Central memory CD8-positive, alpha-beta T cell (primary cell): ENCODE results near the gene TSPAN18.

Source experiments
- ATAC-seq: fragments of 150-1000 bp; cut with Tn5 transposase; replicated peaks from 2 replicates; pipeline ENCODE4 v1.10.0; 2022; ENCODE audit warnings: mild to moderate bottlenecking, moderate FRiP score, moderate number of reproducible peaks; ENCODE audit not compliant: poor library complexity, severe bottlenecking; ENCODE audit errors: extremely low read depth
- DNase-seq, 2 donors: peaks; one replicate each; pipeline ENCODE4 v3.0.0; 2021; ENCODE audit warnings: low spot score in 2 of 2
- H3K27ac Mint-ChIP-seq: one replicate; pipeline ENCODE4 v1.8.0; 2022; ENCODE audit warnings: low read depth, mild to moderate bottlenecking, moderate library complexity, mixed read lengths
- H3K27me3 Mint-ChIP-seq: one replicate; pipeline ENCODE4 v1.8.0; 2022; ENCODE audit warnings: mixed read lengths
- H3K36me3 Mint-ChIP-seq: one replicate; pipeline ENCODE4 v1.8.0; 2022; ENCODE audit warnings: mild to moderate bottlenecking, moderate library complexity, mixed read lengths; ENCODE audit not compliant: insufficient read depth
- H3K4me1 Mint-ChIP-seq: one replicate; pipeline ENCODE4 v1.8.0; 2022; ENCODE audit warnings: mixed read lengths
- H3K4me3 Mint-ChIP-seq: one replicate; pipeline ENCODE4 v1.8.0; 2022; ENCODE audit warnings: mild to moderate bottlenecking, moderate library complexity, mixed read lengths
- H3K9me3 Mint-ChIP-seq: one replicate; pipeline ENCODE4 v1.8.0; 2022; ENCODE audit warnings: mixed read lengths

Gene TSPAN18

DNA sequence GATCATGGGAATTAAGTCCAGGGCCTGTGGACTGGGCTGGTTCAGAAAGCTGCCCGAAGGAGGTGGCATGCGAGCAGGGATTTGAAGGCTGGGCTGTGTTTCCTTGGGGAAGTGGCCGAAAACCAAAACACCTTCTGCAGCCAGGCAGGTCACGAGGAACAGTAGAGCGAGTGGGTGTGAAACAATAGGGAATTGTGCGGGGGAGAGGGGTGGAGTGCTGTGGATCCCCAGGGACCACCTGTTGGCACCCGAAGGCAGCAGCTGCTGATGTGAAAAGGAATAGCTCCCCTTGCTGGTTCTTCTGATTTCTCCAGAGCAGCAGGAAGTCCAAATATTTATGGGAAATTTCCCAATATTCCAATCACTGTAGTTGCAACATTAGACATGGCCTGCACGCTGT lies 199.3 kb downstream of the TSPAN18 start:
- DNase-seq = no peak
- peaks cover 4% of the 10 kb centered on the region for H3K36me3 Mint-ChIP-seq
- H3K4me1 Mint-ChIP-seq = peaks cover 5% of the 10 kb centered on the region
- no peaks in the 10 kb centered on the region for H3K9me3 Mint-ChIP-seq
- no peak overlapping the region for H3K4me3 Mint-ChIP-seq
- H3K27me3 Mint-ChIP-seq = no peaks in the 10 kb centered on the region
- H3K27ac Mint-ChIP-seq = no peak overlapping the region
- ATAC-seq = no peak

DNA sequence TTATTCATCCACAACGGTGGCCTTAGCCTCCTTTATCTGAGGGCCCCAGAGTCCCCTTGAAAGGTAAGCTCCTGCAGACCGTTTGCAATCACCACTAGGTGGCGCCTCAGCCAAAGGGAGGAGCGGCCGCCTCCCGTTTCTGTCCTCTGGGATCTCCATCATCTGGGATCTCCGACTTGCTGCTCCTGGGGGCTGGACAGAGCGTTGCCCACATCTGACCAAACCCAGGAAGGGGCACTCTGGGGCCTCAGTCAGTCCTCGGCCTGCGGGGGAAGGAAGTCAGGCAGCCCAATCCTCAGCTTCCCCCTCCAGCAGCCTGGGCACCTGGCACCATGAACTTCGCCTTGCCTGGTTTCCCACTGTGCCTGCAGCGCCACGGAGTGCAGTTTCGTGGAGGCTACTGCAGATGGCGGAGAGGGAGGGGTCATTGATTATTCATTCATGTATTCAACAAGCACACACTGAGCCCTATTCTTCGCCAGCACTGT lies 200.5 kb downstream of the TSPAN18 start:
- peak; percentile 25 to 40 for DNase-seq
- Mint-ChIP-seq H3K36me3 (peaks cover 4% of the 10 kb centered on the region), H3K27me3 (no peaks in the 10 kb centered on the region), H3K27ac (no peak overlapping the region), H3K4me3 (no peak overlapping the region), H3K9me3 (no peaks in the 10 kb centered on the region), H3K4me1 (peaks cover 5% of the 10 kb centered on the region)
- peak; percentile 52 for ATAC-seq

DNA sequence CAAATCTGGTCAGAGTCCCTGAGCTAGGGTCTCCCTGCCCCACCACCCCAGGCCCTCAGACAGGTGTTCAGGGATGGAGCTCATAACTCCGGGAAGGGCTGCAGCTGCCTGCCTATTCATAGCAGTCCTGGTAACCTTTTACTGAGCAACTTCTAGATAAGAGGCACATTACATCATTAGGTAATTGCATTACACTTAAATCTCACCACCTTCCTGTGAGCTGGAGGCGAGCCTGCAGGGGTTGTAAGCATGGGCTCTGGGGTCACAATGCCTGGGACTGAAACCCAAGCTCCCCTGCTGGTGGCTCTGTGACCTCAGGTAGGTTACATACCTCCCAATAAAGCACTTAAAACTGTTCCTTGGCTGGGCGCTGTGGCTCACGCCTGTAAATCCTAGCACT lies 201.4 kb downstream of the TSPAN18 start:
- DNase-seq = no peak
- H3K27ac Mint-ChIP-seq = no peak overlapping the region
- H3K36me3 Mint-ChIP-seq = peaks cover 4% of the 10 kb centered on the region
- H3K4me3 Mint-ChIP-seq = no peak overlapping the region
- no peak for ATAC-seq
- no peaks in the 10 kb centered on the region for H3K27me3 Mint-ChIP-seq
- H3K9me3 Mint-ChIP-seq = no peaks in the 10 kb centered on the region
- H3K4me1 Mint-ChIP-seq = peaks cover 5% of the 10 kb centered on the region

DNA sequence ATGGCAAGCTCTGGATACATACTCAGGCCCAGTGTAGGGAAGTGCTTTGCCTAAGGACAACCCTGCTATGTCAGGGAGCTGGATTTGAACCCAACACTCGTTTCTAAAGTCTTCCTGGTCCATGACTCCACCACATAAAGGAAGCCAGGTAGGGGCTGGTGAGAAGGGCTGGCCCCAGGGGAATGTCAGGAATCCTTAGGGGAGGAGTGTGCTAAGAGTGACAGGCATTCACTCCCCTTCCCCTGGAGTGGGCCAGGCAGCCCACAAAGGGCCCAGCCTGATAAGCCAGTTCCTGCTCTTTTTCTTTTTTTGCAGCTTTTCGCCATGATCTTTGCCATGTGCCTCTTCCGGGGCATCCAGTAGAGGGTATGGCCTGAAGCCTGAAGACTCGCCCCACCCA lies 202.1 kb downstream of the TSPAN18 start:
- DNase-seq (no peak), ATAC-seq (no peak)
- no peak overlapping the region for H3K27ac Mint-ChIP-seq
- H3K9me3 Mint-ChIP-seq = no peaks in the 10 kb centered on the region
- H3K36me3 Mint-ChIP-seq = peaks cover 4% of the 10 kb centered on the region
- H3K4me1 Mint-ChIP-seq = peaks cover 5% of the 10 kb centered on the region
- no peak overlapping the region for H3K4me3 Mint-ChIP-seq
- no peaks in the 10 kb centered on the region for H3K27me3 Mint-ChIP-seq

DNA sequence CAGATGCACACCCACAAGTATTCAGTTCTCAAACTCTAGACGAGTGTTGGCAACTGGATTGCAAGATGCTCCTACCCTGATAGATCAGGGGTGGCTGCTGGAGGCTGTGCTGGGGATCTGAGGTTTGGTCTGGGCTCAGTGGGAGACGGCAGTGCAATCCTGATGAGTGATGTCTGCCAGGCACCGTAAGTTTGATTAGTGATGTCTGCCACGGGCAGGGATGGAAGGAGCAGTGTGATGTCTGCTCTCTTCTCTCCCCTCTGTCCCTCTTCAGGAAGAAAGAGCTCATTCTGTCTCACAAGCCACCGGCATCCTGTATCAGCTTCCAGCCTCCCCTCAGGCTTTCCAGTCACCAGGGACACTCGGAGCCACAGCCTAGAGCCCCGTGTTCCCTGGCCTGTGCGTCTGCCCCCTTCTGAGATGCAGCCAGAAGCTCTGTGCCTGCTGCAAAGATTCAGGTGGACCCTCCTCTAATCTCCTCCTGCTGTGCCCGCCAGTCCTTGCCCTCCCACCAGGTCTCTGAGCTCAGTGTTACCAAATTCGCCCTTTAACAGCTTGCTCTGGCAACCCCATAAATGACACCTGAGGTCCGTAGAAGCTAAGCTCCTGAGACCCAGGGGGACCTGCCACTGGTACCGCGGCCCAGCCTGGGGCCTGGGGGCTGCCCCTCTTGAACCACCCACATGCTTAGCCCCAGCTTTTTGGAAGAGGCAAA lies 204.0 kb downstream of the TSPAN18 start:
- no peaks in the 10 kb centered on the region for H3K27me3 Mint-ChIP-seq
- no peak overlapping the region for H3K4me3 Mint-ChIP-seq
- peak overlapping the region; percentile 23 for H3K27ac Mint-ChIP-seq
- peaks cover 5% of the 10 kb centered on the region for H3K4me1 Mint-ChIP-seq
- H3K9me3 Mint-ChIP-seq = no peaks in the 10 kb centered on the region
- no peak for DNase-seq
- no peak for ATAC-seq
- peaks cover 8% of the 10 kb centered on the region for H3K36me3 Mint-ChIP-seq

DNA sequence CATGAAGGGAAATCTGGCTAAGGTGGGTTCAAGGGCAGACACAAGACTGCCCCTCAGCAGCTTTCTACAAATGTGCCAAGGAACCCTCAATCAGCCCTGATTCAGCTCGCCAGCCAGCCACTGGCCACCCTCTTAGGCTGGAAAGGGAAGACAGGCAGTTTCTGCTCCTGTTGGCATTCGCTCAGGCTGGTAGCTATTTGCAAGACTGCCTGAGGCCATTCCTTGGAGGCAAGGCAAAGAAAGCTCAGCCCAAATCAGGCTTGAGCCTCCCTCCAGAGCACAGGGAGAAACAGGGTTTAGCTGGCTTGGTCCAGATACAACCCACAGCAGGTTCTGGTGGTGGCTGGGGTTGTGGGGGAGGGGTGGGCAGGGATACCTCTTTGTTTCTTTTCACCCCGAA lies 204.7 kb downstream of the TSPAN18 start:
- no peaks in the 10 kb centered on the region for H3K9me3 Mint-ChIP-seq
- H3K4me3 Mint-ChIP-seq = no peak overlapping the region
- DNase-seq (no peak), ATAC-seq (no peak)
- peak overlapping the region; percentile 23 for H3K27ac Mint-ChIP-seq
- peaks cover 9% of the 10 kb centered on the region for H3K4me1 Mint-ChIP-seq
- H3K36me3 Mint-ChIP-seq = peaks cover 10% of the 10 kb centered on the region
- H3K27me3 Mint-ChIP-seq = no peaks in the 10 kb centered on the region

DNA sequence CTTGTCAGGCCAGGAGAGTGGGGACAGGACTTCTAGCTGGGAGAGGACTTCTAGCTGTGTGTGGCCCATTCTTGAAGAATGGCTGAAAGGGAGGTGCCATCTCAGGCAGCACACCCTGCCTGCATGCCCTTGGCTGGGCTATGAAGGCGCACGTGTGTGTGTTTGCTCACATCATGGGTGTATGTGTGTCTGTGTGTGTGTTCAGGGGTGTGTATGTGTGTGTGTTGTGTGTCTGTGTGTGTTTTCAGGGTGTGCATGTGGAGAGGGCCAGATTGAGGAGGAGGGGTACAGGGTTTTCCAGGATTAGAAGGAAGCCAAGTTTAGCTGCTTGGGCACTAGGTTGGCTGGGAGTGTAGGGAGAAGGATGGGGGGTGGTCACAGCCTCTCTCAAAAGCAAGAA lies 207.3 kb downstream of the TSPAN18 start:
- H3K27me3 Mint-ChIP-seq = no peaks in the 10 kb centered on the region
- peaks cover 10% of the 10 kb centered on the region for H3K36me3 Mint-ChIP-seq
- no peaks in the 10 kb centered on the region for H3K9me3 Mint-ChIP-seq
- no peak overlapping the region for H3K27ac Mint-ChIP-seq
- no peak overlapping the region for H3K4me3 Mint-ChIP-seq
- H3K4me1 Mint-ChIP-seq = peaks cover 6% of the 10 kb centered on the region
- no peak for ATAC-seq
- DNase-seq = no peak

DNA sequence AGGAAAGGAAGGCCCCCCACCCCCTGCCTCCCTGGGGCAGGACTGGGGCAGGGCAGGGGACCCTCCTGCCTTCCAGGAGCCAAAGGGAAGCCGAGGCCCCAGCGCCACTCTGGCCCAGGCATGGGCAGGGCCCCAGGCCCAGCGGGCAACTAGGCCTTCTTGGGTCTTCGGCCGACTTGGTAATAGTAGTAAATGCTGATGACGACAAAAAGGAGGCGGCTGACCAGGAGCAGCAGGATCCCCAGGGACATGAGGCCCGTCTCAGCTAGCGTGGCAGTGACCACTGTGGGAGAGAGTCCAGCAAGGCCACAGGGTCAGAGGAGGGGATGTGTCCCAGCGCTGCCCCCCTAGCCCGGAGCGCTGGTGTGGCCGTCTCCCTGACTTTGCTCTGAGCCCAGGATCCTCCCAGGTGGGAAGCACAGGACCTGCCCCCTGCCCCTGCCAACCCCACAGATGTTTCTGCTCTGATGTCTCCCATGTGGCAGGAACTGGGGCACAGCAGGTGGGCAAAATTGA lies 208.0 kb downstream of the TSPAN18 start:
- Mint-ChIP-seq H3K4me1 (peaks cover 7% of the 10 kb centered on the region), H3K27me3 (no peaks in the 10 kb centered on the region), H3K9me3 (no peaks in the 10 kb centered on the region), H3K36me3 (peaks cover 10% of the 10 kb centered on the region), H3K4me3 (no peak overlapping the region), H3K27ac (no peak overlapping the region)
- ATAC-seq (no peak), DNase-seq (no peak)

DNA sequence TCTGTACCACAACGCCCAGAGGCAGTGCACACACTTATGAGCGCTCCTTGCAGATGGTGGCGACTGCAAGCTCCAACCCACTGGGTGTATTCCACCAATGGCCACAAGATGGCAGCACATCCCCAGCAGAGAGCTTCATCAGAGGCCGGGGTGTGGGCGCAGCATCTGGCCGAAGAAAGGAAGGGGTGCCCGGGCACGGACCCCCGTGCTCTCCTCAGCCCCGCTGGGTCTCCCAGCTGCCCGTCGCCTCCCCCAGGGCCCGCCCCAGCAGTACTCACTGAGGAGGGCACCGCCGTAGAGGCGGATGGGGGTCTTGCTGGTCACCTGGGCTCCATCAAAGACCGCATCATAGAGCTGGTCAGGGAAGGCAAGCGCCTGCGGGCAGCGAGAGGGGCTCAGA lies 209.8 kb downstream of the TSPAN18 start:
- no peak overlapping the region for H3K27ac Mint-ChIP-seq

DNA sequence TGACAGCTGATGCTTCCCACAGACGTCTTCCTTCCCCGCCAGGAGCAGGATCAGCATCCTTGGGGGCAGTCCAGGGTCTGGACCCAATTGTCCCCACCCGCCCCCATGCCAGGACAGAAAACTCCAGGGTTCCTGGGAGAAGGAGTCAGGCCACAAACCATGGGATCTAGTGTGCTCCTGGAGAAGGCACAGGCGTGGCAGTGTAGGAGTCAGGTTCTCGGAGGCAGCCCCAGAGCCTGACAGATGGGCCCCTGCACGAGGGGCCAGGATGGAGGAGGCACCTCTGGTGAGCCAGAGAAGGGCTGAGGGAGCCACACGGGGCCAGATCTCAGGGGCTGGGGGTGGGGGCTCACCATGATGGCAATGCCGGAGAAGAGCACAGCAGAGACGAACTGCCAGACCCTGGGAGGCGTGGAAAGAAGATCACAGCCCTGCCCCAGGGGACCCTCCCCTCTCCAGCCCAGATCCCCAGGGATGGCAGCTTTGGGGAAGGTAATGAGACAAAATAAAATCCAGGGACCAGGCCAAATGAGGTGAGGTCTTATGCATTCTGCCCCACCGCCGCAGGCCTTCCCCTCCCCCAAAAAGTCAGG lies 210.3 kb downstream of the TSPAN18 start:
- Mint-ChIP-seq H3K4me3 (no peak overlapping the region), H3K27ac (no peak overlapping the region), H3K36me3 (peaks cover 11% of the 10 kb centered on the region), H3K27me3 (no peaks in the 10 kb centered on the region), H3K9me3 (no peaks in the 10 kb centered on the region), H3K4me1 (peaks cover 28% of the 10 kb centered on the region)
- ATAC-seq (no peak), DNase-seq (no peak)

More for the DNA sequence above, 209.8 kb downstream of the TSPAN18 start:
- Mint-ChIP-seq H3K4me1 (peaks cover 23% of the 10 kb centered on the region), H3K9me3 (no peaks in the 10 kb centered on the region), H3K4me3 (no peak overlapping the region), H3K36me3 (peaks cover 11% of the 10 kb centered on the region), H3K27me3 (no peaks in the 10 kb centered on the region)
- DNase-seq (peak; percentile 71 to 80), ATAC-seq (peak; percentile 74)

DNA sequence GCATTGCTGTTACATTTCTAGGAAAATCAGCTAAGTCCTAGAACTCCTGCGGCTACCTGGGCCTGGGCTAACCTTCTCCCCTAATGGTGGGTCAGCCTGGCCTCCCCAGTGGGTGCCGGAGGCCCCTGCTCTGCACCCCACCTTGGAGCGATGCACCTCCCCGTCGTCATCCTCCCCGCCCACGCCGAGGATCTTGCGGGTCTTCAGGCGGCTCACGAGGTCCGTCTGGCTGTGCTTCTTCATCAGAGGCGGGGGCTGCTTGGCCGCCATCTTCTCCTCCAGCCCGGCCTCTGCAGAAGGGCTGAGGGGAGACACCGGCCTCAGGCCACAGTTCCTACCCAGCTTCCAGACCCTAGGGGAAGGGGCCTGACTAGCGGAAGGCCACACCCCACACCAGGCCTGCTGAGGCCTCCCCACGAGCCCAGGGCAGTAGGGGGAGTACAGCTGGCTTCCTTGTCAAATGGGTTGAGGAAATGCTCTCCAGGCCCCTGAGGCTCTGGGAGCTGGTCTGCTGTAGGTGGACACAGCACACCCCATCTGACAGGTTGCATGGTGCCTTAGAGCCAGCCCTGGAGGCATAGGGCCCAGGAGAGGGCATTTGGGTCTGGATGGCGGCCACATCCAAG lies 211.4 kb downstream of the TSPAN18 start:
- ATAC-seq (no peak), DNase-seq (no peak)
- Mint-ChIP-seq H3K4me1 (peaks cover 40% of the 10 kb centered on the region), H3K9me3 (no peaks in the 10 kb centered on the region), H3K27ac (no peak overlapping the region), H3K36me3 (peaks cover 13% of the 10 kb centered on the region), H3K27me3 (no peaks in the 10 kb centered on the region), H3K4me3 (no peak overlapping the region)

DNA sequence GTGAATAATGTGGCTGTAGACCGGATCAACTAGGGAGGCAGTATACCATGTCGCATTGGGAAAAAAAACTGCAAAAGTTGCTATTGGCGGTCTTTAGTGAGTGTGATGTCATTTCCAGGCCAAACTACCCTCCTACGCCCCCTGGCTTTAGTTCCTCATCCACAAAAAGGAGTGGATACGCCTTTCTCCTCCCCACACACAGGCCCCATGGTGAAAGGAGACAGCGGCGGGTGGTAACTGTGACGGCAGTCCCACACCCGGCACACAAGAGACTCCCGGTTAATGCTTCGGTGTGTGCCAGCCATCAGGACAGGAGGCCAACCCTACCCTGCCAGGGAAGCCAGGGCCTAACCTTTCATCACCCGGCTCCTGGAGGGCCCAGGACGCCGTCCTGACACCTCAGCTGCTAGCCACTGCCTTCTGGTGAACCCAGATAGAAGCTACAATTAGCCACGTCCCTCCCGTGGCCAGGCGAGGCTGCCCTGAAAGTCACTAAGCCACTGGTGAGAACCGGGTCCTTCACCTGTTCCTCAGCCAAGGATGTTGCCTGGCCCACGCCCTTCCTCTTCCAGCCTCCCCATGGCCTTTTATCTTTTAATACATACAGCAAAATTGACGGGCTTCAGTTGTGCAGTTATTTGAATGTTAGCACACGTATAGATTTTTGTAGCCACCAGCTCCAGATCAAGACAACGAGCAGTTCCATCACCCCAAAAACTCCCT lies 213.1 kb downstream of the TSPAN18 start:
- H3K4me3 Mint-ChIP-seq = no peak overlapping the region
- DNase-seq = no peak
- peak overlapping the region; percentile 20 for H3K27ac Mint-ChIP-seq
- peaks cover 14% of the 10 kb centered on the region for H3K36me3 Mint-ChIP-seq
- ATAC-seq = no peak
- peaks cover 56% of the 10 kb centered on the region for H3K4me1 Mint-ChIP-seq
- no peaks in the 10 kb centered on the region for H3K9me3 Mint-ChIP-seq
- no peaks in the 10 kb centered on the region for H3K27me3 Mint-ChIP-seq
